GM23338 (cell line): ENCODE results near the gene AP3D1.

ENCODE experiments used
- EZH2phosphoT487 ChIP-seq: fragments of 200-600 bp; sonication (generic); IDR thresholded peaks from one replicate; pipeline ENCODE4 v1.8.1; 2018; ENCODE audit warnings: antibody characterized with exemption; ENCODE audit not compliant: unreplicated experiment
- POLR2AphosphoS5 ChIP-seq: IDR thresholded peaks from 2 replicates; pipeline ENCODE4 v1.6.1; 2016; ENCODE audit warnings: antibody characterized with exemption, low read depth
- TF ChIP-seq, protein P1 (sequence below), 2 experiments: fragments of 200-600 bp in 1 of 2; sonication (generic) in 1 of 2; conservative IDR thresholded peaks; 2 replicates each; pipeline versions ENCODE4 v1.5.1 to v1.6.1; 2016 to 2017; ENCODE audit warnings: antibody characterized with exemption in 2 of 2, low read depth in 2 of 2, mild to moderate bottlenecking in 2 of 2, moderate library complexity in 1 of 2

DNA sequence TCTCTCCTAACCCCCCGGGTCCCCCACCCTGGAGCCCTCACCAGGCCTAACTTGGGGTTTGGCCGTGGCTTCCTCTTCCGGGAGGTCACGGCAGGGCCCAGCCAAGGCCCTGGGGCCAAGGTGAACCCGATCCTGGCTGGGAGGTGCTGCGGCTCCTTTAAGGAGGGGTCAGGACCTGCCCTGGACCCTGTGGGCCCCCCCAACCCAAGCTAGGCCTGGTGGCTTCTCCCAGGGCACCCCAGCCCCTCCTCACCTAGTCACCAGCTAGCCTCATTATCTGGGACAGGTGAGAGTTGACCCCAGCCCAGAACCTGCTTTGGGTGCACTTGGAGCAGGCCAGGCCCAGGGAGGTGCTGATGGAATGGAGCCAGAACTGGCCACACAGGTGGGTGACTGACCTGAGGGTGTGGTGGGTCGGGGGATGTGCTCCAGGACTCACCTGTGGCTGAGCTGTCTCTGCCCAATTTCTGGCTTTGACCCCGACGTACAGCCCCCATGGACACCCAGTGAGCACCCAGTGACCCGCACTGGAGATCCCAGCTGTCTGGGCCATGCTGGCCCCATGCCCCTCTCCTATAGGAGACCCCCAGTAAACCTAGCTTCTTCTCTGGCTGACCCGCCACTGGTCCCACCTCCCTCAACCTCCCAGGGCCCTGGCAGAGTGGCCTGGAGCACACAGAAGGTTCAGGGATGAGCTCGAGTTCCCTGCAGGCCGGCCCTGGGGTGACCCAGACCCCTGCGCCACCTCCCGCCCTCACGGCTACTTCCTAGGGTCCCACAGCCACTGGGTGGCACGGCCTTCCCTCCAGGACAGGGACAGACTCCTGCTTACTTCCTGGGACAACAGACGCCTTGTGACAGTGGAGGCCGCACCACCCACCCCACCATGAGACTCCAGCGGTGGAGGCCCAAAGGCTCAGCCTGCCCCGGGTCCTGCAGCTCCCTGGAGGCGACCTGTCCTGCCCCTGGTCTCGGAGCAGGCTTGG is 93.6 kb downstream of the AP3D1 start:
- TF ChIP-seq, protein P1, sequence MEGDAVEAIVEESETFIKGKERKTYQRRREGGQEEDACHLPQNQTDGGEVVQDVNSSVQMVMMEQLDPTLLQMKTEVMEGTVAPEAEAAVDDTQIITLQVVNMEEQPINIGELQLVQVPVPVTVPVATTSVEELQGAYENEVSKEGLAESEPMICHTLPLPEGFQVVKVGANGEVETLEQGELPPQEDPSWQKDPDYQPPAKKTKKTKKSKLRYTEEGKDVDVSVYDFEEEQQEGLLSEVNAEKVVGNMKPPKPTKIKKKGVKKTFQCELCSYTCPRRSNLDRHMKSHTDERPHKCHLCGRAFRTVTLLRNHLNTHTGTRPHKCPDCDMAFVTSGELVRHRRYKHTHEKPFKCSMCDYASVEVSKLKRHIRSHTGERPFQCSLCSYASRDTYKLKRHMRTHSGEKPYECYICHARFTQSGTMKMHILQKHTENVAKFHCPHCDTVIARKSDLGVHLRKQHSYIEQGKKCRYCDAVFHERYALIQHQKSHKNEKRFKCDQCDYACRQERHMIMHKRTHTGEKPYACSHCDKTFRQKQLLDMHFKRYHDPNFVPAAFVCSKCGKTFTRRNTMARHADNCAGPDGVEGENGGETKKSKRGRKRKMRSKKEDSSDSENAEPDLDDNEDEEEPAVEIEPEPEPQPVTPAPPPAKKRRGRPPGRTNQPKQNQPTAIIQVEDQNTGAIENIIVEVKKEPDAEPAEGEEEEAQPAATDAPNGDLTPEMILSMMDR (conservative IDR thresholded peaks at IDR 0.05; ENCODE audit: low read depth in 2 of 2): no peak
- no peak for TF ChIP-seq POLR2AphosphoS5
- no peak for TF ChIP-seq EZH2phosphoT487
